GM23338 (cell line): ENCODE data around the gene PCOLCE2. TPM values are rescaled to one million over a fixed set of nuclear protein-coding genes. Genes with fewer than 3 reads are reported as not detected.

Experiments
- ATAC-seq: fragments of 200-7000 bp; cut with Tn5 transposase; 3 replicates; pipeline ENCODE4 v1.9.1; 2020
- DNase-seq: peaks from one replicate; pipeline ENCODE4 v3.0.0-alpha.2; 2015; ENCODE audit warnings: low spot score
- H2AFZ ChIP-seq: fragments of 200-600 bp; sonication (generic); 2 replicates; pipeline ENCODE4 v1.8.0; 2016; ENCODE audit warnings: antibody characterized with exemption, mild to moderate bottlenecking, moderate library complexity
- H3F3A ChIP-seq: fragments of 200-600 bp; sonication (generic); replicated peaks from 2 replicates; pipeline ENCODE4 v1.8.0; 2017; ENCODE audit warnings: antibody characterized with exemption, mixed run types, low read depth
- H3K27ac ChIP-seq: fragments of 200-600 bp; sonication (generic); 2 replicates; pipeline ENCODE4 v1.6.1; 2016; ENCODE audit warnings: low read depth
- H3K27me3 ChIP-seq: fragments of 200-600 bp; sonication (generic); 2 replicates; pipeline ENCODE4 v1.8.0; 2016; ENCODE audit warnings: mild to moderate bottlenecking, mixed run types, moderate library complexity; ENCODE audit not compliant: insufficient read depth
- H3K36me3 ChIP-seq: fragments of 200-600 bp; sonication (generic); 2 replicates; pipeline ENCODE4 v1.8.0; 2016; ENCODE audit warnings: mild to moderate bottlenecking; ENCODE audit not compliant: insufficient read depth
- H3K4me1 ChIP-seq: fragments of 200-600 bp; sonication (generic); 2 replicates; pipeline ENCODE4 v1.8.0; 2016; ENCODE audit warnings: mild to moderate bottlenecking, moderate library complexity; ENCODE audit not compliant: insufficient read depth
- H3K4me2 ChIP-seq: fragments of 200-600 bp; sonication (generic); 2 replicates; pipeline ENCODE4 v1.7.1; 2017; ENCODE audit warnings: mixed run types
- H3K4me3 ChIP-seq: fragments of 200-600 bp; sonication (generic); 2 replicates; pipeline ENCODE4 v1.6.1; 2016; ENCODE audit warnings: mixed run types
- H3K79me2 ChIP-seq: fragments of 200-600 bp; sonication (generic); replicated peaks from 2 replicates; pipeline ENCODE4 v1.8.0; 2017; ENCODE audit warnings: mild to moderate bottlenecking; ENCODE audit not compliant: insufficient read depth
- H3K9me2 ChIP-seq: fragments of 200-600 bp; sonication (generic); 2 replicates; pipeline ENCODE4 v1.8.0; 2017; ENCODE audit not compliant: insufficient read depth
- H4K20me1 ChIP-seq: fragments of 200-600 bp; sonication (generic); replicated peaks from 2 replicates; pipeline ENCODE4 v1.8.0; 2017; ENCODE audit warnings: mild to moderate bottlenecking; ENCODE audit not compliant: insufficient read depth
- H3K27ac Mint-ChIP-seq: 2 replicates; pipeline ENCODE4 v1.8.0; 2020; ENCODE audit warnings: inconsistent platforms, mild to moderate bottlenecking, moderate library complexity, mixed read lengths
- H3K27me3 Mint-ChIP-seq: 3 replicates; pipeline ENCODE4 v1.8.0; 2022; ENCODE audit warnings: low read depth, mild to moderate bottlenecking, moderate library complexity, mixed read lengths, inconsistent platforms; ENCODE audit not compliant: insufficient read depth, poor library complexity
- H3K36me3 Mint-ChIP-seq: 3 replicates; pipeline ENCODE4 v1.8.0; 2021; ENCODE audit warnings: low read depth, mild to moderate bottlenecking, inconsistent platforms, moderate library complexity, mixed read lengths
- H3K4me1 Mint-ChIP-seq: 3 replicates; pipeline ENCODE4 v1.8.0; 2020; ENCODE audit warnings: mild to moderate bottlenecking, inconsistent platforms, mixed read lengths
- H3K4me3 Mint-ChIP-seq: 3 replicates; pipeline ENCODE4 v1.8.0; 2021; ENCODE audit warnings: moderate library complexity, mild to moderate bottlenecking, inconsistent platforms, mixed read lengths
- H3K9me3 Mint-ChIP-seq: 3 replicates; pipeline ENCODE4 v1.8.0; 2020; ENCODE audit warnings: moderate library complexity, mild to moderate bottlenecking, inconsistent platforms, mixed read lengths
- CREB1 ChIP-seq: fragments of 250-450 bp; sonication (Bioruptor Pico); IDR thresholded peaks from 2 replicates; pipeline ENCODE4 v1.5.0; 2020; ENCODE audit warnings: low read depth, mild to moderate bottlenecking, moderate library complexity
- EZH2 ChIP-seq: fragments of 200-600 bp; sonication (generic); IDR thresholded peaks from one replicate; pipeline ENCODE4 v1.8.0; 2017; ENCODE audit warnings: antibody characterized with exemption, mild to moderate bottlenecking, low read depth; ENCODE audit not compliant: unreplicated experiment
- EZH2phosphoT487 ChIP-seq: fragments of 200-600 bp; sonication (generic); IDR thresholded peaks from one replicate; pipeline ENCODE4 v1.8.1; 2018; ENCODE audit warnings: antibody characterized with exemption; ENCODE audit not compliant: unreplicated experiment
- JUNB ChIP-seq: IDR thresholded peaks from one replicate; pipeline ENCODE4 v1.6.1; 2016; ENCODE audit warnings: antibody characterized with exemption; ENCODE audit not compliant: unreplicated experiment
- NANOG ChIP-seq: IDR thresholded peaks from 2 replicates; pipeline ENCODE4 v1.6.1; 2016; ENCODE audit warnings: antibody characterized with exemption, borderline replicate concordance
- POLR2AphosphoS5 ChIP-seq: IDR thresholded peaks from 2 replicates; pipeline ENCODE4 v1.6.1; 2016; ENCODE audit warnings: antibody characterized with exemption, low read depth
- STAT1 ChIP-seq: IDR thresholded peaks from one replicate; pipeline ENCODE4 v1.6.1; 2016; ENCODE audit warnings: antibody characterized with exemption; ENCODE audit not compliant: unreplicated experiment
- ZNF114 ChIP-seq: fragments of 250-450 bp; sonication (Bioruptor Pico); IDR thresholded peaks from 2 replicates; pipeline ENCODE4 v1.5.0; 2020; ENCODE audit warnings: mild to moderate bottlenecking, moderate library complexity
- ZNF331 ChIP-seq: fragments of 250-450 bp; sonication (Bioruptor Pico); IDR thresholded peaks from 2 replicates; pipeline ENCODE4 v1.5.0; 2020; ENCODE audit warnings: low read depth, mild to moderate bottlenecking, moderate library complexity
- polyA plus RNA-seq: library from polyadenylated mRNA; unstranded; fragments of >200 nt; fragmentation: Nextera tagmentation; extraction: Ambion mirVana; gene quantifications from 2 replicates; pipeline ENCODE4 v1.2.1, GENCODE V29; 2016
- total RNA-seq: library from RNA; depleted of rRNA; stranded (reverse); fragments of >200 nt; shearing (Covaris generic); gene quantifications from 2 replicates; pipeline ENCODE4 v1.2.3, GENCODE V29; 2014
- TF ChIP-seq, protein P1 (sequence below): IDR thresholded peaks from one replicate; pipeline ENCODE4 v1.6.1; 2018; ENCODE audit warnings: antibody characterized with exemption; ENCODE audit not compliant: unreplicated experiment
- TF ChIP-seq, protein P2 (sequence below), 2 experiments: fragments of 200-600 bp in 1 of 2; sonication (generic) in 1 of 2; conservative IDR thresholded peaks; 2 replicates each; pipeline versions ENCODE4 v1.5.1 to v1.6.1; 2016 to 2017; ENCODE audit warnings: antibody characterized with exemption in 2 of 2, low read depth in 2 of 2, mild to moderate bottlenecking in 2 of 2, moderate library complexity in 1 of 2
- TF ChIP-seq, protein P3 (sequence below): IDR thresholded peaks from 2 replicates; pipeline ENCODE4 v1.6.1; 2016; ENCODE audit warnings: antibody characterized with exemption
- TF ChIP-seq, protein P4 (sequence below): fragments of 250-450 bp; sonication (Bioruptor Pico); IDR thresholded peaks from 2 replicates; pipeline ENCODE4 v1.5.0; 2020; ENCODE audit warnings: mild to moderate bottlenecking, moderate library complexity

The PCOLCE2 gene
- total and polyA plus RNA-seq, 2 experiments from 2014 or later = 17.7 to 22.6 TPM

DNA sequence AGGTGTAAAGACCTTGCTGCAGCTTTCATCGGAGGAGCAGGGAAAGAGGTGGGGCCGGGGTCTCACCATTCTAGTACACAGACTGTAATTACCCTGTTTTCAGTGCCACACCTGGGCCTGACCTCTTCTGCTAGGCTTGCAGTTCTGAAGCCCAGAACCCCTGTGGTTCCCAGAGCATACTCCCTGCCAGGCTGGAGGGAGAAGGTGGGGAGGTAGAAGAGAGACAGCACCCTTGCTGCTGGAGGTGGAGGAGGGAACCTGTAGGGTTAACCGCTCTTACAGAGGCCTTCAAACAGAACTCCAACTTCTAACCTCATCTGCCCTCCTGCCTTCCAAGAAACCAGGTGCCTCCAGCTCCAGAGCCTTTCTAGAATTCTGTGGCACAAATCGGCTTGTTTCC, 27.0 kb downstream of the PCOLCE2 start:
- H3K4me3 ChIP-seq = no peak overlapping the region
- H3K4me1 ChIP-seq = peaks cover 50% of the 10 kb centered on the region
- H2AFZ ChIP-seq = no peak overlapping the region
- H3K36me3 ChIP-seq = no peaks in the 10 kb centered on the region
- no peak overlapping the region for H3K4me3 Mint-ChIP-seq
- H3K27ac ChIP-seq = 0 out of 2 replicates have a peak overlapping the region, but pooled peaks have one; percentile 14
- no peak for DNase-seq
- peak overlapping the region; percentile 24 for H3K4me2 ChIP-seq
- H3K9me2 ChIP-seq = no peaks in the 10 kb centered on the region
- ATAC-seq = peak; percentile 11; the same call in 1 of the 3 replicates
- no peaks in the 10 kb centered on the region for H4K20me1 ChIP-seq
- H3K4me1 Mint-ChIP-seq = peaks cover 66% of the 10 kb centered on the region
- peak overlapping the region; percentile 28 for H3K27ac Mint-ChIP-seq
- TF ChIP-seq ZNF114 (CRISPR knock-in tag) (no peak), NANOG (no peak), EZH2 (no peak), POLR2AphosphoS5 (no peak), STAT1 (no peak), ZNF331 (CRISPR knock-in tag) (no peak), EZH2phosphoT487 (no peak), CREB1 (CRISPR knock-in tag) (no peak), JUNB (no peak)
- TF ChIP-seq, protein P1, sequence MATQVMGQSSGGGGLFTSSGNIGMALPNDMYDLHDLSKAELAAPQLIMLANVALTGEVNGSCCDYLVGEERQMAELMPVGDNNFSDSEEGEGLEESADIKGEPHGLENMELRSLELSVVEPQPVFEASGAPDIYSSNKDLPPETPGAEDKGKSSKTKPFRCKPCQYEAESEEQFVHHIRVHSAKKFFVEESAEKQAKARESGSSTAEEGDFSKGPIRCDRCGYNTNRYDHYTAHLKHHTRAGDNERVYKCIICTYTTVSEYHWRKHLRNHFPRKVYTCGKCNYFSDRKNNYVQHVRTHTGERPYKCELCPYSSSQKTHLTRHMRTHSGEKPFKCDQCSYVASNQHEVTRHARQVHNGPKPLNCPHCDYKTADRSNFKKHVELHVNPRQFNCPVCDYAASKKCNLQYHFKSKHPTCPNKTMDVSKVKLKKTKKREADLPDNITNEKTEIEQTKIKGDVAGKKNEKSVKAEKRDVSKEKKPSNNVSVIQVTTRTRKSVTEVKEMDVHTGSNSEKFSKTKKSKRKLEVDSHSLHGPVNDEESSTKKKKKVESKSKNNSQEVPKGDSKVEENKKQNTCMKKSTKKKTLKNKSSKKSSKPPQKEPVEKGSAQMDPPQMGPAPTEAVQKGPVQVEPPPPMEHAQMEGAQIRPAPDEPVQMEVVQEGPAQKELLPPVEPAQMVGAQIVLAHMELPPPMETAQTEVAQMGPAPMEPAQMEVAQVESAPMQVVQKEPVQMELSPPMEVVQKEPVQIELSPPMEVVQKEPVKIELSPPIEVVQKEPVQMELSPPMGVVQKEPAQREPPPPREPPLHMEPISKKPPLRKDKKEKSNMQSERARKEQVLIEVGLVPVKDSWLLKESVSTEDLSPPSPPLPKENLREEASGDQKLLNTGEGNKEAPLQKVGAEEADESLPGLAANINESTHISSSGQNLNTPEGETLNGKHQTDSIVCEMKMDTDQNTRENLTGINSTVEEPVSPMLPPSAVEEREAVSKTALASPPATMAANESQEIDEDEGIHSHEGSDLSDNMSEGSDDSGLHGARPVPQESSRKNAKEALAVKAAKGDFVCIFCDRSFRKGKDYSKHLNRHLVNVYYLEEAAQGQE = no peak
- TF ChIP-seq, protein P2, sequence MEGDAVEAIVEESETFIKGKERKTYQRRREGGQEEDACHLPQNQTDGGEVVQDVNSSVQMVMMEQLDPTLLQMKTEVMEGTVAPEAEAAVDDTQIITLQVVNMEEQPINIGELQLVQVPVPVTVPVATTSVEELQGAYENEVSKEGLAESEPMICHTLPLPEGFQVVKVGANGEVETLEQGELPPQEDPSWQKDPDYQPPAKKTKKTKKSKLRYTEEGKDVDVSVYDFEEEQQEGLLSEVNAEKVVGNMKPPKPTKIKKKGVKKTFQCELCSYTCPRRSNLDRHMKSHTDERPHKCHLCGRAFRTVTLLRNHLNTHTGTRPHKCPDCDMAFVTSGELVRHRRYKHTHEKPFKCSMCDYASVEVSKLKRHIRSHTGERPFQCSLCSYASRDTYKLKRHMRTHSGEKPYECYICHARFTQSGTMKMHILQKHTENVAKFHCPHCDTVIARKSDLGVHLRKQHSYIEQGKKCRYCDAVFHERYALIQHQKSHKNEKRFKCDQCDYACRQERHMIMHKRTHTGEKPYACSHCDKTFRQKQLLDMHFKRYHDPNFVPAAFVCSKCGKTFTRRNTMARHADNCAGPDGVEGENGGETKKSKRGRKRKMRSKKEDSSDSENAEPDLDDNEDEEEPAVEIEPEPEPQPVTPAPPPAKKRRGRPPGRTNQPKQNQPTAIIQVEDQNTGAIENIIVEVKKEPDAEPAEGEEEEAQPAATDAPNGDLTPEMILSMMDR (conservative IDR thresholded peaks at IDR 0.05; ENCODE audit: low read depth in 2 of 2) = no peak
- TF ChIP-seq, protein P3, sequence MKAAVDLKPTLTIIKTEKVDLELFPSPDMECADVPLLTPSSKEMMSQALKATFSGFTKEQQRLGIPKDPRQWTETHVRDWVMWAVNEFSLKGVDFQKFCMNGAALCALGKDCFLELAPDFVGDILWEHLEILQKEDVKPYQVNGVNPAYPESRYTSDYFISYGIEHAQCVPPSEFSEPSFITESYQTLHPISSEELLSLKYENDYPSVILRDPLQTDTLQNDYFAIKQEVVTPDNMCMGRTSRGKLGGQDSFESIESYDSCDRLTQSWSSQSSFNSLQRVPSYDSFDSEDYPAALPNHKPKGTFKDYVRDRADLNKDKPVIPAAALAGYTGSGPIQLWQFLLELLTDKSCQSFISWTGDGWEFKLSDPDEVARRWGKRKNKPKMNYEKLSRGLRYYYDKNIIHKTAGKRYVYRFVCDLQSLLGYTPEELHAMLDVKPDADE = no peak
- TF ChIP-seq, protein P4, sequence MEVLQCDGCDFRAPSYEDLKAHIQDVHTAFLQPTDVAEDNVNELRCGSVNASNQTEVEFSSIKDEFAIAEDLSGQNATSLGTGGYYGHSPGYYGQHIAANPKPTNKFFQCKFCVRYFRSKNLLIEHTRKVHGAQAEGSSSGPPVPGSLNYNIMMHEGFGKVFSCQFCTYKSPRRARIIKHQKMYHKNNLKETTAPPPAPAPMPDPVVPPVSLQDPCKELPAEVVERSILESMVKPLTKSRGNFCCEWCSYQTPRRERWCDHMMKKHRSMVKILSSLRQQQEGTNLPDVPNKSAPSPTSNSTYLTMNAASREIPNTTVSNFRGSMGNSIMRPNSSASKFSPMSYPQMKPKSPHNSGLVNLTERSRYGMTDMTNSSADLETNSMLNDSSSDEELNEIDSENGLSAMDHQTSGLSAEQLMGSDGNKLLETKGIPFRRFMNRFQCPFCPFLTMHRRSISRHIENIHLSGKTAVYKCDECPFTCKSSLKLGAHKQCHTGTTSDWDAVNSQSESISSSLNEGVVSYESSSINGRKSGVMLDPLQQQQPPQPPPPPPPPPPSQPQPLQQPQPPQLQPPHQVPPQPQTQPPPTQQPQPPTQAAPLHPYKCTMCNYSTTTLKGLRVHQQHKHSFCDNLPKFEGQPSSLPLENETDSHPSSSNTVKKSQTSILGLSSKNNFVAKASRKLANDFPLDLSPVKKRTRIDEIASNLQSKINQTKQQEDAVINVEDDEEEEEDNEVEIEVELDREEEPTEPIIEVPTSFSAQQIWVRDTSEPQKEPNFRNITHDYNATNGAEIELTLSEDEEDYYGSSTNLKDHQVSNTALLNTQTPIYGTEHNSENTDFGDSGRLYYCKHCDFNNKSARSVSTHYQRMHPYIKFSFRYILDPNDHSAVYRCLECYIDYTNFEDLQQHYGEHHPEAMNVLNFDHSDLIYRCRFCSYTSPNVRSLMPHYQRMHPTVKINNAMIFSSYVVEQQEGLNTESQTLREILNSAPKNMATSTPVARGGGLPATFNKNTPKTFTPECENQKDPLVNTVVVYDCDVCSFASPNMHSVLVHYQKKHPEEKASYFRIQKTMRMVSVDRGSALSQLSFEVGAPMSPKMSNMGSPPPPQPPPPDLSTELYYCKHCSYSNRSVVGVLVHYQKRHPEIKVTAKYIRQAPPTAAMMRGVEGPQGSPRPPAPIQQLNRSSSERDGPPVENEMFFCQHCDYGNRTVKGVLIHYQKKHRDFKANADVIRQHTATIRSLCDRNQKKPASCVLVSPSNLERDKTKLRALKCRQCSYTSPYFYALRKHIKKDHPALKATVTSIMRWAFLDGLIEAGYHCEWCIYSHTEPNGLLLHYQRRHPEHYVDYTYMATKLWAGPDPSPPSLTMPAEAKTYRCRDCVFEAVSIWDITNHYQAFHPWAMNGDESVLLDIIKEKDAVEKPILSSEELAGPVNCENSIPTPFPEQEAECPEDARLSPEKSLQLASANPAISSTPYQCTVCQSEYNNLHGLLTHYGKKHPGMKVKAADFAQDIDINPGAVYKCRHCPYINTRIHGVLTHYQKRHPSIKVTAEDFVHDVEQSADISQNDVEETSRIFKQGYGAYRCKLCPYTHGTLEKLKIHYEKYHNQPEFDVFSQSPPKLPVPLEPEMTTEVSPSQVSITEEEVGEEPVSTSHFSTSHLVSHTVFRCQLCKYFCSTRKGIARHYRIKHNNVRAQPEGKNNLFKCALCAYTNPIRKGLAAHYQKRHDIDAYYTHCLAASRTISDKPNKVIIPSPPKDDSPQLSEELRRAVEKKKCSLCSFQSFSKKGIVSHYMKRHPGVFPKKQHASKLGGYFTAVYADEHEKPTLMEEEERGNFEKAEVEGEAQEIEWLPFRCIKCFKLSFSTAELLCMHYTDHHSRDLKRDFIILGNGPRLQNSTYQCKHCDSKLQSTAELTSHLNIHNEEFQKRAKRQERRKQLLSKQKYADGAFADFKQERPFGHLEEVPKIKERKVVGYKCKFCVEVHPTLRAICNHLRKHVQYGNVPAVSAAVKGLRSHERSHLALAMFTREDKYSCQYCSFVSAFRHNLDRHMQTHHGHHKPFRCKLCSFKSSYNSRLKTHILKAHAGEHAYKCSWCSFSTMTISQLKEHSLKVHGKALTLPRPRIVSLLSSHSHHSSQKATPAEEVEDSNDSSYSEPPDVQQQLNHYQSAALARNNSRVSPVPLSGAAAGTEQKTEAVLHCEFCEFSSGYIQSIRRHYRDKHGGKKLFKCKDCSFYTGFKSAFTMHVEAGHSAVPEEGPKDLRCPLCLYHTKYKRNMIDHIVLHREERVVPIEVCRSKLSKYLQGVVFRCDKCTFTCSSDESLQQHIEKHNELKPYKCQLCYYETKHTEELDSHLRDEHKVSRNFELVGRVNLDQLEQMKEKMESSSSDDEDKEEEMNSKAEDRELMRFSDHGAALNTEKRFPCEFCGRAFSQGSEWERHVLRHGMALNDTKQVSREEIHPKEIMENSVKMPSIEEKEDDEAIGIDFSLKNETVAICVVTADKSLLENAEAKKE = no peak
- peaks cover 12% of the 10 kb centered on the region for H3K27me3 Mint-ChIP-seq
- no peaks in the 10 kb centered on the region for H3K79me2 ChIP-seq
- no peaks in the 10 kb centered on the region for H3K9me3 Mint-ChIP-seq
- no peaks in the 10 kb centered on the region; the same call in 2 of the 3 replicates for H3K36me3 Mint-ChIP-seq
- H3F3A ChIP-seq = no peaks in the 10 kb centered on the region
- H3K27me3 ChIP-seq = no peaks in the 10 kb centered on the region
